HepG2 (cell line): ENCODE measurements around the gene DLEC1. TPM values are rescaled to one million over a fixed set of nuclear protein-coding genes. Genes with fewer than 3 reads are reported as not detected.
"Not testable (repeated sequence)": the region's sequence is repeated elsewhere in the genome, so short reads cannot be mapped to it uniquely, and the experiment has no call there.

Source experiments
- ATAC-seq: fragments of 200-7000 bp; cut with Tn5 transposase; 3 replicates; pipeline ENCODE4 v1.9.1; 2020; ENCODE audit warnings: mild to moderate bottlenecking, moderate library complexity
- BruUV-seq: library from RNA; stranded (reverse); fragments of 400-500 nt; replicated peaks from 2 replicates; lab custom pipeline; 2021; lab: Mats Ljungman, UMichigan
- CTCF ChIA-PET: fragments of 300-600 bp; formaldehyde crosslinking; extraction: SDS; loops from one replicate; lab custom pipeline; 2021; ENCODE audit warnings: low total read pairs, inconsistent platforms, low intra/inter-chr PET ratio; lab: Yijun Ruan, JAX
- POLR2A ChIA-PET: fragments of 350-600 bp; sonication (Branson Sonifier 250); formaldehyde crosslinking; loops from one replicate; lab custom pipeline; 2020; ENCODE audit warnings: antibody characterized with exemption, inconsistent platforms; lab: Yijun Ruan, JAX
- DNase-seq: peaks from one replicate; pipeline ENCODE4 v3.0.0-alpha.2; 2015; ENCODE audit warnings: low spot score
- FAIRE-seq: peaks from 3 replicates; lab custom pipeline; 2011; peaks lifted over from hg19 to GRCh38; lab: Jason Lieb, UNC
- H2AFZ ChIP-seq: one replicate; pipeline ENCODE4 v1.6.1; 2011; ENCODE audit warnings: low read length, inconsistent platforms
- H3K27ac ChIP-seq: fragments of 300-600 bp; 3 replicates; pipeline ENCODE4 v1.8.0; 2011; ENCODE audit warnings: mixed run types, mild to moderate bottlenecking, mixed read lengths, low read length, inconsistent platforms; ENCODE audit not compliant: insufficient read depth; ENCODE audit errors: extremely low read length
- H3K27me3 ChIP-seq, 2 experiments: fragments of 200-600 bp in 1 of 2; 2 replicates in 1 of 2; 3 replicates in 1 of 2; pipeline versions ENCODE4 v1.6.0 to v1.8.0; 2011; ENCODE audit warnings: low read length in 2 of 2, mild to moderate bottlenecking in 2 of 2, moderate library complexity in 2 of 2, inconsistent platforms in 1 of 2; ENCODE audit not compliant: insufficient read depth in 2 of 2, control insufficient read depth in 1 of 2
- H3K36me3 ChIP-seq, 2 experiments: fragments of 200-600 bp in 1 of 2; replicated peaks in 1 of 2; 2 replicates in 1 of 2; 3 replicates in 1 of 2; pipeline versions ENCODE4 v1.5.1 to v1.8.0; 2011; ENCODE audit warnings: low read length in 2 of 2, inconsistent platforms in 1 of 2; ENCODE audit not compliant: insufficient read depth in 2 of 2, control insufficient read depth in 1 of 2
- H3K4me1 ChIP-seq: 2 replicates; pipeline ENCODE4 v1.5.1; 2012; ENCODE audit warnings: low read length, inconsistent platforms; ENCODE audit not compliant: insufficient read depth
- H3K4me2 ChIP-seq: 2 replicates; pipeline ENCODE4 v1.6.0; 2011; ENCODE audit warnings: low read depth, low read length, inconsistent platforms
- H3K4me3 ChIP-seq, 3 experiments: fragments of 200-600 bp in 1 of 3; sonication (generic), shearing (Covaris generic) in 1 of 3; replicated peaks in 1 of 3; 2 replicates each; pipeline ENCODE4 v1.5.1; 2011 to 2016; ENCODE audit warnings: low read length in 3 of 3, inconsistent platforms in 2 of 3, low read depth in 2 of 3, mild to moderate bottlenecking in 2 of 3, control low read depth in 1 of 3, mixed read lengths in 1 of 3; ENCODE audit not compliant: insufficient read depth in 1 of 3
- H3K79me2 ChIP-seq: one replicate; pipeline ENCODE4 v1.6.1; 2011; ENCODE audit warnings: low read length, inconsistent platforms; ENCODE audit not compliant: insufficient read depth
- H3K9ac ChIP-seq: 2 replicates; pipeline ENCODE4 v1.6.0; 2011; ENCODE audit warnings: mild to moderate bottlenecking, low read depth, low read length, inconsistent platforms; ENCODE audit not compliant: insufficient read depth
- H3K9me3 ChIP-seq: 2 replicates; pipeline ENCODE4 v1.5.1; 2012; ENCODE audit warnings: mild to moderate bottlenecking, low read length
- H4K20me1 ChIP-seq: 2 replicates; pipeline ENCODE4 v1.6.0; 2011; ENCODE audit warnings: inconsistent platforms, mild to moderate bottlenecking, low read length, moderate library complexity; ENCODE audit not compliant: insufficient read depth
- ESRRA ChIP-seq: sonication (generic); formaldehyde crosslinking; IDR thresholded peaks from 2 replicates; pipeline ENCODE4 v1.5.1; 2020; ENCODE audit warnings: mild to moderate bottlenecking, low read depth, missing genetic modification reagents
- POGK ChIP-seq: sonication (generic); formaldehyde crosslinking; conservative IDR thresholded peaks from 2 replicates; pipeline ENCODE4 v1.8.0; 2022; ENCODE audit warnings: mild to moderate bottlenecking, moderate library complexity, missing genetic modification reagents
- TBX2 ChIP-seq: sonication (generic); formaldehyde crosslinking; IDR thresholded peaks from 2 replicates; pipeline ENCODE4 v1.5.0; 2020; ENCODE audit warnings: missing genetic modification reagents, mild to moderate bottlenecking, borderline replicate concordance
- TFE3 ChIP-seq: IDR thresholded peaks from 2 replicates; pipeline ENCODE4 v1.6.1; 2016
- ZEB1 ChIP-seq: IDR thresholded peaks from 2 replicates; pipeline ENCODE4 v1.6.1; 2012; ENCODE audit warnings: mild to moderate bottlenecking, low read depth, inconsistent platforms; ENCODE audit not compliant: insufficient replicate concordance
- ZNF274 ChIP-seq: sonication (generic); formaldehyde crosslinking; IDR thresholded peaks from 2 replicates; pipeline ENCODE4 v1.5.1; 2020; ENCODE audit warnings: mild to moderate bottlenecking, missing genetic modification reagents
- ZNF550 ChIP-seq: sonication (generic); formaldehyde crosslinking; IDR thresholded peaks from 2 replicates; pipeline ENCODE4 v1.4.0; 2020; ENCODE audit warnings: mild to moderate bottlenecking, missing genetic modification reagents, borderline replicate concordance
- ZNF768 ChIP-seq: sonication (generic); formaldehyde crosslinking; IDR thresholded peaks from 2 replicates; pipeline ENCODE4 v1.4.0; 2020; ENCODE audit warnings: missing genetic modification reagents
- ZNF770 ChIP-seq: sonication (generic); formaldehyde crosslinking; IDR thresholded peaks from 2 replicates; pipeline ENCODE4 v1.5.0; 2020; ENCODE audit warnings: mild to moderate bottlenecking, missing genetic modification reagents
- WGBS: methylation state at CpG from one replicate; pipeline ENCODE4 v1.1.6; 2017; ENCODE audit warnings: low lambda C conversion rate; 5-methylcytosine and 5-hydroxymethylcytosine counted together
- in situ Hi-C: cut with HindIII; loops from 2 replicates; pipeline ENCODE4 v1.10.0; 2017; ENCODE audit warnings: low pct_unique_long_range_greater_than_20kb; ENCODE audit not compliant: extremely low pct_ligation_motif_present
- intact Hi-C: fragments of 100-400 bp; cut with micrococcal nuclease; formaldehyde crosslinking; loops from one replicate; pipeline ENCODE4 v1.10.0; 2022; ENCODE audit not compliant: unreplicated experiment
- polyA plus RNA-seq, 8 experiments: library from polyadenylated mRNA; depleted of rRNA in 3 of 8; stranded (reverse) in 7 of 8; unstranded in 1 of 8; fragments of >200 nt; fragmentation: Illumina TruSeq in 4 of 8; extraction: Trizol in 4 of 8; gene quantifications; 2 replicates each; pipeline versions ENCODE4 v1.2.1 to v1.2.3, GENCODE V29; 2011 to 2016; ENCODE audit warnings: low read depth in 4 of 8, missing spikeins in 1 of 8, mixed read lengths in 1 of 8; ENCODE audit not compliant: insufficient read depth in 1 of 8
- total RNA-seq, 5 experiments: library from RNA; depleted of rRNA; stranded (reverse); fragments of >200 nt; fragmentation: Illumina TruSeq; extraction: Trizol; gene quantifications; 2 replicates each; pipeline ENCODE4 v1.2.3, GENCODE V29; 2016; ENCODE audit warnings: low read depth in 1 of 5

Gene DLEC1
- total and polyA plus RNA-seq, 2 of the 13 experiments (the other 11 are each of a cell fraction or from before 2014, with no cell fraction given), result 0.09 TPM; not detected in 1

- in situ Hi-C loops, result no loop called here
- no peaks in the 10 kb centered on the region for H3K79me2 ChIP-seq
- BruUV-seq, result no TSS peak
- no peak for TF ChIP-seq TBX2 (CRISPR knock-in tag)
- no peak for TF ChIP-seq ZNF768
- TF ChIP-seq ZNF550 (CRISPR knock-in tag), result no peak
- no peak for TF ChIP-seq ESRRA (CRISPR knock-in tag)
- TF ChIP-seq POGK (CRISPR knock-in tag), result no peak
- no peak for TF ChIP-seq ZNF770
- no peak for TF ChIP-seq TFE3 (CRISPR knock-in tag)
- TF ChIP-seq ZEB1, result no peak
- no peak for TF ChIP-seq ZNF274 (CRISPR knock-in tag)
- no peak overlapping the region for H2AFZ ChIP-seq
- no peak overlapping the region for H3K9ac ChIP-seq
- no peaks in the 10 kb centered on the region for H4K20me1 ChIP-seq
- ChIA-PET CTCF (no interaction called here), POLR2A (no interaction called here)
- no peak overlapping the region for H3K27ac ChIP-seq
- ATAC-seq, result no peak
- no peak for FAIRE-seq
- intact Hi-C loops, result no loop called here
- no peaks in the 10 kb centered on the region for H3K36me3 ChIP-seq
- DNase-seq, result no peak
- 43% methylated on average over 1 of the region's 1 CpG for WGBS
- H3K9me3 ChIP-seq, result no peaks in the 10 kb centered on the region
- peaks cover 20% of the 10 kb centered on the region for H3K4me1 ChIP-seq
- H3K4me2 ChIP-seq, result no peak overlapping the region
- no peak overlapping the region for H3K4me3 ChIP-seq
- H3K27me3 ChIP-seq, result peaks cover 13 to 44% of the 10 kb centered on the region in 2 experiments
These were observed 6.6 kb upstream of the DLEC1 start for GRCh38 chr3:38032328-38032865.

- BruUV-seq, in situ Hi-C loops, H3K4me2 ChIP-seq, H3K4me3 ChIP-seq, H3K27ac ChIP-seq, H3K9ac ChIP-seq, H3K79me2 ChIP-seq, intact Hi-C loops, CTCF ChIA-PET, DNase-seq, ATAC-seq, H4K20me1 ChIP-seq, FAIRE-seq, POLR2A ChIA-PET, H3K9me3 ChIP-seq, H2AFZ ChIP-seq, H3K36me3 ChIP-seq: not testable (repeated sequence)
- 73% methylated on average over 5 of the region's 7 CpGs for WGBS
- peaks cover 13 to 47% of the 10 kb centered on the region in 2 experiments for H3K27me3 ChIP-seq
- H3K4me1 ChIP-seq, result peaks cover 17% of the 10 kb centered on the region
These were observed 5.4 kb upstream of the DLEC1 start for GRCh38 chr3:38033586-38033985.
